WTC11 (cell line): ENCODE data around the gene KBTBD7. TPM values are rescaled to one million over a fixed set of nuclear protein-coding genes. Genes with fewer than 3 reads are reported as not detected.

Experiments used
- ATAC-seq: fragments of 200-7000 bp; cut with Tn5 transposase; 2 replicates; pipeline ENCODE4 v1.10.0; 2021; ENCODE audit warnings: mild to moderate bottlenecking, moderate library complexity
- CTCF ChIA-PET: fragments of 300-600 bp; sonication (Branson Sonifier 250); formaldehyde crosslinking; loops from one replicate; lab custom pipeline; 2021; ENCODE audit warnings: antibody characterized with exemption; lab: Charles Lee
- POLR2A ChIA-PET: fragments of 350-600 bp; sonication (Branson Sonifier 250); formaldehyde crosslinking; loops from one replicate; lab custom pipeline; 2021; ENCODE audit warnings: antibody characterized with exemption; lab: Charles Lee
- DNase-seq: peaks from one replicate; pipeline ENCODE4 v3.0.0; 2021; ENCODE audit warnings: low spot score
- H3K27ac Mint-ChIP-seq: 2 replicates; pipeline ENCODE4 v1.8.0; 2021; ENCODE audit warnings: mixed read lengths
- H3K27me3 Mint-ChIP-seq: 2 replicates; pipeline ENCODE4 v1.8.0; 2021; ENCODE audit warnings: low read depth, mild to moderate bottlenecking, moderate library complexity, mixed read lengths
- H3K36me3 Mint-ChIP-seq: 2 replicates; pipeline ENCODE4 v1.8.0; 2021; ENCODE audit warnings: mixed read lengths
- H3K4me1 Mint-ChIP-seq: 2 replicates; pipeline ENCODE4 v1.8.0; 2022; ENCODE audit warnings: mixed read lengths
- H3K4me3 Mint-ChIP-seq: 2 replicates; pipeline ENCODE4 v1.8.0; 2021; ENCODE audit warnings: mild to moderate bottlenecking, moderate library complexity, mixed read lengths
- H3K9me3 Mint-ChIP-seq: 2 replicates; pipeline ENCODE4 v1.8.0; 2021; ENCODE audit warnings: mixed read lengths
- ATF2 ChIP-seq: sonication (generic); formaldehyde crosslinking; IDR thresholded peaks from 2 replicates; pipeline ENCODE4 v1.8.1; 2022; ENCODE audit warnings: low read depth, missing genetic modification reagents, borderline replicate concordance
- ERG ChIP-seq: fragments of 250-450 bp; sonication (Bioruptor Pico); IDR thresholded peaks from 2 replicates; pipeline ENCODE4 v1.8.0; 2021; ENCODE audit warnings: mild to moderate bottlenecking
- ETV6 ChIP-seq: sonication (generic); formaldehyde crosslinking; IDR thresholded peaks from 2 replicates; pipeline ENCODE4 v1.8.1; 2022; ENCODE audit warnings: mild to moderate bottlenecking, missing genetic modification reagents
- FOXJ3 ChIP-seq: sonication (generic); formaldehyde crosslinking; IDR thresholded peaks from 2 replicates; pipeline ENCODE4 v1.9.0; 2021; ENCODE audit warnings: missing genetic modification reagents, mild to moderate bottlenecking, borderline replicate concordance
- GRHL2 ChIP-seq: fragments of 250-450 bp; sonication (Bioruptor Pico); IDR thresholded peaks from 2 replicates; pipeline ENCODE4 v1.8.0; 2022; ENCODE audit warnings: mild to moderate bottlenecking, moderate library complexity; ENCODE audit not compliant: insufficient replicate concordance, severe bottlenecking
- HMGXB4 ChIP-seq: sonication (generic); formaldehyde crosslinking; IDR thresholded peaks from 2 replicates; pipeline ENCODE4 v1.8.1; 2023; ENCODE audit warnings: mild to moderate bottlenecking, moderate library complexity, missing genetic modification reagents
- JUN ChIP-seq: sonication (generic); formaldehyde crosslinking; IDR thresholded peaks from 2 replicates; pipeline ENCODE4 v1.8.0; 2023; ENCODE audit warnings: mild to moderate bottlenecking, missing genetic modification reagents
- MLX ChIP-seq: sonication (generic); formaldehyde crosslinking; IDR thresholded peaks from 2 replicates; pipeline ENCODE4 v1.8.1; 2023; ENCODE audit warnings: mild to moderate bottlenecking, missing genetic modification reagents, moderate library complexity
- MXD4 ChIP-seq: fragments of 250-450 bp; sonication (Bioruptor Pico); IDR thresholded peaks from 2 replicates; pipeline ENCODE4 v1.8.0; 2021; ENCODE audit warnings: mild to moderate bottlenecking, moderate library complexity, borderline replicate concordance
- MYBL2 ChIP-seq: sonication (generic); formaldehyde crosslinking; IDR thresholded peaks from 2 replicates; pipeline ENCODE4 v1.8.1; 2023; ENCODE audit warnings: mild to moderate bottlenecking, moderate library complexity, missing genetic modification reagents
- PREB ChIP-seq: sonication (generic); formaldehyde crosslinking; IDR thresholded peaks from 2 replicates; pipeline ENCODE4 v1.8.1; 2022; ENCODE audit warnings: mild to moderate bottlenecking, missing genetic modification reagents, moderate library complexity, borderline replicate concordance
- SOX15 ChIP-seq: fragments of 250-450 bp; sonication (Bioruptor Pico); IDR thresholded peaks from 2 replicates; pipeline ENCODE4 v1.9.0; 2021; ENCODE audit warnings: mild to moderate bottlenecking
- TEAD1 ChIP-seq: sonication (generic); formaldehyde crosslinking; IDR thresholded peaks from 2 replicates; pipeline ENCODE4 v1.8.0; 2022; ENCODE audit warnings: mild to moderate bottlenecking, missing genetic modification reagents
- USF2 ChIP-seq: sonication (generic); formaldehyde crosslinking; IDR thresholded peaks from 2 replicates; pipeline ENCODE4 v1.8.1; 2023; ENCODE audit warnings: mild to moderate bottlenecking, missing genetic modification reagents, moderate library complexity
- ZMAT4 ChIP-seq: fragments of 250-450 bp; sonication (Bioruptor Pico); IDR thresholded peaks from 2 replicates; pipeline ENCODE4 v1.9.0; 2021; ENCODE audit warnings: mild to moderate bottlenecking
- ZNF138 ChIP-seq: sonication (generic); formaldehyde crosslinking; conservative IDR thresholded peaks from 2 replicates; pipeline ENCODE4 v1.8.1; 2022; ENCODE audit warnings: mild to moderate bottlenecking, moderate library complexity, missing genetic modification reagents
- ZNF396 ChIP-seq: fragments of 250-450 bp; sonication (Bioruptor Pico); IDR thresholded peaks from 2 replicates; pipeline ENCODE4 v1.8.0; 2021; ENCODE audit warnings: mild to moderate bottlenecking, moderate library complexity, borderline replicate concordance
- ZNF425 ChIP-seq: fragments of 250-450 bp; sonication (Bioruptor Pico); conservative IDR thresholded peaks from 2 replicates; pipeline ENCODE4 v1.9.0; 2021; ENCODE audit warnings: mild to moderate bottlenecking
- total RNA-seq: library from RNA; stranded (reverse); gene quantifications from 3 replicates; pipeline ENCODE4 v1.2.3, GENCODE V29; 2021

KBTBD7 gene
- total RNA-seq, 1 experiment from 2014 or later, result 15.7 TPM

GRCh38 chr13:41179593-41180250 is 14.6 kb downstream of the KBTBD7 start:
- H3K27me3 Mint-ChIP-seq, result peaks cover 7% of the 10 kb centered on the region; the same call in 1 of the 2 replicates
- H3K27ac Mint-ChIP-seq, result no peak overlapping the region
- no peak for ATAC-seq
- POLR2A ChIA-PET, result no interaction called here
- TF ChIP-seq ZNF425 (no peak), MXD4 (no peak), TEAD1 (no peak), ETV6 (CRISPR knock-in tag) (no peak)
- H3K4me1 Mint-ChIP-seq, result no peaks in the 10 kb centered on the region
- peaks cover 45% of the 10 kb centered on the region for H3K9me3 Mint-ChIP-seq
- CTCF ChIA-PET, result no interaction called here
- DNase-seq, result no peak
- no peak overlapping the region for H3K4me3 Mint-ChIP-seq
- H3K36me3 Mint-ChIP-seq, result peaks cover 35% of the 10 kb centered on the region

GRCh38 chr13:41178040-41178439 is 16.3 kb downstream of the KBTBD7 start:
- no peaks in the 10 kb centered on the region for H3K4me1 Mint-ChIP-seq
- CTCF ChIA-PET, result no interaction called here

GRCh38 chr13:41177616-41178015 is 16.8 kb downstream of the KBTBD7 start:
- no peak overlapping the region for H3K27ac Mint-ChIP-seq
- ChIA-PET POLR2A (interaction anchor here (0.6 kb wide), 1 partner anchor 33 kb away, joined by 4 read pairs; no protein-coding TSS in a partner anchor), CTCF (no interaction called here)
- no peak for DNase-seq
- peaks cover 59% of the 10 kb centered on the region for H3K9me3 Mint-ChIP-seq
- H3K4me1 Mint-ChIP-seq, result no peaks in the 10 kb centered on the region
- peaks cover 7% of the 10 kb centered on the region; the same call in 1 of the 2 replicates for H3K27me3 Mint-ChIP-seq
- H3K4me3 Mint-ChIP-seq, result no peak overlapping the region
- H3K36me3 Mint-ChIP-seq, result peaks cover 48% of the 10 kb centered on the region
- ATAC-seq, result no peak
- TF ChIP-seq MXD4, result no peak
- no peak for TF ChIP-seq MYBL2 (CRISPR knock-in tag)
- TF ChIP-seq MLX (CRISPR knock-in tag), result no peak
- TF ChIP-seq FOXJ3, result no peak
- TF ChIP-seq ERG (CRISPR knock-in tag), result no peak
- TF ChIP-seq ZNF396, result no peak
- TF ChIP-seq ZMAT4 (CRISPR knock-in tag), result no peak
- no peak for TF ChIP-seq ZNF138 (CRISPR knock-in tag)
- TF ChIP-seq USF2 (CRISPR knock-in tag), result no peak
- no peak for TF ChIP-seq SOX15 (CRISPR knock-in tag)
- TF ChIP-seq PREB (CRISPR knock-in tag), result no peak
- TF ChIP-seq GRHL2 (CRISPR knock-in tag), result no peak

More at GRCh38 chr13:41178040-41178439, 16.3 kb downstream of the KBTBD7 start:
- TF ChIP-seq ATF2 (CRISPR knock-in tag), result no peak
- TF ChIP-seq ETV6 (CRISPR knock-in tag), result no peak
- no peak for TF ChIP-seq JUN (CRISPR knock-in tag)
- no peak for TF ChIP-seq HMGXB4 (CRISPR knock-in tag)
- peaks cover 7% of the 10 kb centered on the region; the same call in 1 of the 2 replicates for H3K27me3 Mint-ChIP-seq
- H3K9me3 Mint-ChIP-seq, result peaks cover 54% of the 10 kb centered on the region
- ATAC-seq (no peak), DNase-seq (no peak)
- POLR2A ChIA-PET, result interaction anchor here (0.6 kb wide), 1 partner anchor 32 kb away, joined by 4 read pairs; no protein-coding TSS in a partner anchor
- no peak overlapping the region for H3K4me3 Mint-ChIP-seq
- H3K36me3 Mint-ChIP-seq, result peaks cover 45% of the 10 kb centered on the region
- H3K27ac Mint-ChIP-seq, result no peak overlapping the region
